GM19468 (cell line): ENCODE results near the gene RTBDN.
"Not testable (repeated sequence)": the region's sequence is repeated elsewhere in the genome, so short reads cannot be mapped to it uniquely, and the experiment has no call there.

ENCODE experiments used
- ATAC-seq: cut with Tn5 transposase; IDR thresholded peaks from one replicate; pipeline ENCODE4 v1.9.1; 2021; ENCODE audit warnings: mild to moderate bottlenecking, moderate library complexity, moderate number of reproducible peaks; ENCODE audit not compliant: unreplicated experiment; ENCODE audit errors: extremely low read depth

The RTBDN gene

DNA sequence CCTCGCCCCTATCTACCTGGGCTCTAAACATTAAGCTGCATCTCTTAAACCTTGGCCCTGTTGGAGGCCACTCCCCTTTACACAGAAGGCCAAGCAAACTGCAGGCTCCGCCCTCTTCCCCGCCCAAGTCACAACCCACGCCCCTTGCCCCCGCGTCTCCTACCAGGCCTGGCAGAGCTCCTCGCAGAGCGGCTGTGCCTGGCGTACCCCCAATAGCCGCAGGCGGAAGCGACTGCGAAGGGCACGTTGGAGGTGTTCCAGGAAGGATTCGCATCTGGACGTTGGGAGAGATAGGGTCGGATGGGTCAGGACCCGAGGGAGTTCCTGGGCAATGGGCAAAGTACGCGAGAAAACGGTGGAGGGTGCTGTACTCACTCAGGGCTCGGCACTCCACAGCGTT is 5.9 kb downstream of the RTBDN start:
- no peak for ATAC-seq

DNA sequence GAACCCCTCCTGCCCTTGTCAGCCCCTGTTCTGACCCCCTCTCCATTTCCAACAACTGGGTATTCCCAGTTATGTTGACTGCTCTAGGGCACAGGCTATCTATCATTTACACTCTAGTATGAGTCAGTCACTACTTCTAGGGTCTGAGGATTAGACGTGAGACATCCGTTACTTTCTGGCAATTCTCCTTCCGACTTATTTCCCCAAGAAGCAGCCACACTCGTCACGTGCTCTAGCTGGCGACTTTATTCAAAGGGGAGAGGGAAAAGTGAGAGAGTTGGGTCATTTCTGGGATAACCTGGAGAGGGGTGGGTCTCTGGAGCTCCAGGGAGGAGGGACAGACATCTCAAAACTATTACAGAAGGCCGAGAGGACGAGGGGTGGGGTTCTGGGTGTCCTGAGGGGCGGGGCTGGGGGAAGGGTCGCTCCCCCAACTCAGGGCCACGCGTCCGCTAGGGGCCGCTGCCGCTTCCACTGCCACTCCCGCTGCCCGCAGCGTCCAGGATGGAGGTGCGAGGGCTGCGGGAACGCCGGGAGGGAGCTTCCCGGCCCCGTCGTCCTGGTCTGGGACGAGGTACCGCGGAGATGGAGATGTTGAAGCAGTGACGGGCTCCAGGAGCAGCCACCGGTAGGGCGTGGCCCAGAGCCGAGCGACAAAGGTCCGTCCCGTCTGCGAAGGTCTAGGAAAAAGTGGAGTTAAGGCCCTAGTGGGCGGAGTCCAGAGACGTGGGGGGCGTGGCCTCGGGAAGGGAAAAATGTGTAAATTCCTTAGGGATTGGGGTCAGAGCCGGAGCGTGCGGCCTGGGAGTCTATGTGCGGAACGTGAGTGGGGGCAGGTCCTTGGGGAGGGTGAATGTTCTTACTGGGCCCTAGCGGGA is 8.9 kb downstream of the RTBDN start:
- ATAC-seq, result no peak

DNA sequence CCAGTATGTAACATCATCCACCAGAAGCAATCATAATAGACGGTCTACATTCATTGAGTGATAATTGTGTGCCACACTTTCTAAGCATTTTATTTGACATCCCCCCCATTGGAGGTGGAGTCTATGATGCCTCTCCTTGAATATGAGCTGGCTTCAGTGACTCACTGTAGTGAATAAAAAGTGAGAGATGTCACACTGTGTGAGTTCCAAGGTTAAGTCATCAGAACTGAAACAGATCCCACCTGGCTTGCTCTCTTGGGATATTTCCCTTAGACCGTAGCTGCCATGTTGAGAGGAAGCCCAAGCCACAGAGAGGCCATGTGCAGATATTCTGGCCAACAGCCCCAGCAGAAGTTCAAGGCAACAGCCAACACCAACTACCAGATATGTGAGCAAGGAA is 12.6 kb downstream of the RTBDN start:
- no peak for ATAC-seq

DNA sequence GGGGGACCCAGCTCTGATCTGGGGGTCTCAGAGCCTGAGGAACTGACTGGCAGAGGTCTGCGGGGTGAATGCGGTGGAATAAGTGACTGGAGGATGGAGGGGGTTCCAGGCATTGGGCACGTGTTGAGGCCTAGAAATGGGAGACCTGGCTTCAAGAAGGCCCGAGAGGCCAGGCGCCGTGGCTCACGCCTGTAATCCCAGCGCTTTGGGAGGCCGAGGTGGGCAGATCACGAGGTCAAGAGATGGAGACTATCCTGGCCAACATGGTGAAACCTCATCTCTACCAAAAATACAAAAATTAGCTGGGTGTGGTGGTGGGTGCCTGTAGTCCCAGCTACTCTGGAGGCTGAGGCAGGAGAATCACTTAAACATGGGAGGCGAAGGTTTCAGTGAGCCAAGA is 16.6 kb downstream of the RTBDN start:
- ATAC-seq, result not testable (repeated sequence)

DNA sequence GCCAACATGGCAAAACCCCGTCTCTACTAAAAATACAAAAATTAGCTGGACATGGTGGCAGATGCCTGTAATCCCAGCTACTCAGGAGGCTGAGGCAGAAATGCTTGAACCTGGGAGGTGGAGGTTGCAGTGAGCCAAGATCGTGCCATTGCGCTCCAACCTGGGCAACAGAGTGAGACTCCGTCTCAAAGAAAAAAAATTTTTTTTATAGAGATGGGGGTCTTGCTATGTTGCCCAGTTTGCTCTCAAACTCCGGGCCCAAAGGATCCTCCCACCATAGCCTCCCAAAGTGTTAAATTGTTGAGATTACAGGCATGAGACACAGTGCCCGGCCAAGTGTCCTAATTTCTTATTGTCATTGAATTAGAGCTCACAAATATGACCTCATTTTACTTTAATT is 17.2 kb downstream of the RTBDN start:
- not testable (repeated sequence) for ATAC-seq

DNA sequence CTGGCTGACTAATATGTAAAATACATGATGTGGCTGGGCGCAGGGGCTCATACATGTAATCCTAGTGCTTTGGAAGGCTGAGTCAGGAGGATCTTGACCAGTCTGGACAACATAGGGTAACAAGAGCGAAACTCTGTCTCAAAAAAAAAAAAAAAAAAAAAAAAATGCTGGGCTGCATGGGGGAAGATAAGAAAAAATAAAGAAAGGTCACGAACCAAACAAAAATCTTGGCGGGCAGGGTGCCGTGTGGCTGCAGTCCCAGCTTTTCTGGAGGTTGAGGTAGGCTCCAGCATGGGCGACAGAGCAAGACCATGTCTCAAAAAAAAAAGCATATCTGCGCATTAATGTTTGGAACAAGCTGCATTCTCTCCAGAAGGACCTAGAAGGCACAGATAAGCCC is 19.3 kb downstream of the RTBDN start:
- no peak for ATAC-seq

DNA sequence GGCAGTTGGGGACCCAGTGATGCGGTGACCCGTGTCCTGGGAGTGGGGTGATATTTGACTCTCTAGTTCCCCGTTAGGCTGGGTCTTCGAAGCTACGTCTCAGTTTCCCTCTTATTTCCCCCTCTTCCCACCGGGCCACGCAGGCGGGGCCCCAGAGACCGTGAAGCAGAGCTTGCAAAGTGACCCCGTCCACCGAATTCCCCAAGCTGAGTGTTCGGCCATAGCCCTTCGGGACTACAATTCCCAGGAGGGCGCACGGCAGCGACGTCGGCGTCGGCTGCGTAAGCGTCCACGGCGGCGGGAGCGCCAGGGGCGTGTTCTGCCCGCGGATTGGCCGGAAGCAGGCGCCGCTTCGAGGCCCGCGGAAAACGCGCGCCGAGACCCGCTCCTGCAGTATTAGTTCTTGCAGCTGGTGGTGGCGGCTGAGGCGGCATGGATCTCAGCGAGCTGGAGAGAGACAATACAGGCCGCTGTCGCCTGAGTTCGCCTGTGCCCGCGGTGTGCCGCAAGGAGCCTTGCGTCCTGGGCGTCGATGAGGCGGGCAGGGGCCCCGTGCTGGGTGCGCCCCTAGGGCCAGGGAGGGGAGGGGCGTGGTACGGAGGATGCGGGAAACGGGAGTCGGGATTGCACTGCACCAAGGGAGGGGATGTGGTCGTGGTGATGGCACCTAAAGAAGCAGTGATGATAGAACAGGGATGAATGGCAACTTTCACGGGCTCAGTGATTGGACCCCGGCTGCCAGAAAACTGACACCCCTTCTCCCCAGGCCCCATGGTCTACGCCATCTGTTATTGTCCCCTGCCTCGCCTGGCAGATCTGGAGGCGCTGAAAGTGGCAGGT is 27.9 kb downstream of the RTBDN start, which contains the start of gene RNASEH2A:
RNASEH2A (plus strand) TSS at position 343 of the 840 bp plus-strand sequence; CDS start at position 433, 90 bp downstream.
- ATAC-seq, result no peak

DNA sequence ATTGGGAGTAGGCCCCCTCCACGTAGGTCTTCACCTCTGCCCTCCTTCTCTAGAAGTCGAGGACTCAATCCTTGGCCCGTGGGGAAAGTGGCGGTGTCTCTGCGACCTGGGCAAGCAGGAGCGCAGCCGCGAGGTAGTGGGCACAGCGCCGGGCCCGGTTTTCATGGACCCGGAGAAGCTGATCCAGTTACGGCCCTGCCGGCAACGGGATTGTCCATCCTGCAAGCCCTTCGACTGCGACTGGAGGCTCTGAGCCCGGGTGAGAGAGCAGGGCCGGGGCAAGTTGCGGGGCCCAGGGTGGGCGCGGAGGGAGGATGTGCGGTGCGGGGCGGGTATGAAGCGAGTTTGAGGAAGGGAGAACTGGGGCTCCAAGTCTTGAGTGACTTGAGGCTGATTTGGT is 30.3 kb downstream of the RTBDN start:
- no peak for ATAC-seq

DNA sequence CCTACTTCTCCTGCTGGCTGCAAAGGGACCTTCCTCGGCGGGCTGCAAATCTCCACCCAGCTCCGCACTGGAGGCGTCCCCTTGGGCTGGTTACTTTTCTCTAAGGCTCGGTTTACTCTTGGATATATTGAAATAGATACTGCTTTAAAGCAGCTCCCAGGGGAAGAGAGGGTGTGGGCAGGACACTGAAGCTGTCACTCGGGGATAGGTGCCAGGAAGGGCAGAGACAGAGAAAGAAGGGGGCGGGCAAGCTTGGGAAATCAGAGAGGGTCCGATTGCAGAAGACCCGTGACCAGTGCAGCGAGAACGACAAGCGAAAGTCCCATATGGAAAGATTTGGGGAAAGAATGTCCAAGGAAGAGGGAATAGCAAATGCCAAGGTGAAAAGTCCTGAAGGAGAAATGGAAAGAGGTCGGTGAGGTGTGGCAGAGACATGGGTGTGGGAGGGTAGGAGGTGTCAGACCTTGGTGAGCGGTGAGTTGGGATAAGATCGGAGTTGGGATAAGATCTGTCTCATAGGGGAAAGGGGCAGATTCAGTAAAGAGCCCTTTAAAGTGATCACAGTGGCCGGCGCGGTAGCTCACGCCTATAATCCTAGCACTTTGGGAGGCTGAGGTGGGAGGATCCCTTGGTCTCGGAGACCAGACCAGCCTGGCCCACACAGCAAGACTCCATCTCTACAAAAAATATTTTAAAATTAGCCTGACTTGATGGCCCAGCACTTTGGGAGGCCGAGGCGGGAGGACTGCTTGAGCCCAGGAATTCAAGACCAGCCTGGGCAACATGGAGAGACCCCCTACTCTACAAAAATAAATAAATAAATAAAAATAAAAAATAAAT is 31.9 kb downstream of the RTBDN start:
- ATAC-seq, result no peak

DNA sequence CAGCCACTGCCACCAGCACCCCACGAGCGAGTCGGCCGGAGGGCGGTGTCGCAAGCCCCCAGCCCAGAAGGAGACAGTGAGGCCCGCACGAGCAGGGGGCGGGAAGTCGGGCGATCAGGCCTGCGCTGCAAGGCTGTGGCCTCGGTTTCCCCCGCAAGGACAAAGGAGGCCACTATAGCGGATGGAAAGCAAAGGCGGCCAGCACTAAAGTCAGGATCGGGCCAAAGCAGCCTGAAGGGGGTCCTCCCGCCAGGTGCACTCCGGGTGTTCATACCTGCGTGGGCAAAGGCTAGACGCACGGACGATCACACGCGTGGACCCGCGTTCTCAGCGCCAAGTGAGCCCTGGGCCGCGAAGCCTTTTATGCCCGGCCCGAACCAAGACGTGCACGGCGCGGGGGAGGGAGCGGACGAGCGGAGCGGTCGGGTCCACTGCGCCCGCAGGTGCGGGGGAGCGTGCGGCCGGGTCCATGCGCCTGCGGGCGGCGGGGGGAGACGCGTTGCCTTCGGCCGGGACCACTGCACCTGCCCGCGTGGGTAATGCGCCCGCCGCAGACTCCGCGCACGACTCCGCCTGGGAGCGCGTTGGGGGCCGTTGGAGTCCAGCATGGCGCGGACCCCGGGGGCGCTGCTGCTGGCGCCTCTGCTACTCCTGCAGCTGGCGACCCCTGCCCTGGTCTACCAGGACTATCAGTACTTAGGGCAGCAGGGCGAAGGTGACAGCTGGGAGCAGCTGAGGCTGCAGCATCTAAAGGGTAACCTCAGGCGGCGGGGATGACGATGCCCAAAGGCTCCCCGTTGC is 32.7 kb downstream of the RTBDN start, which contains the start of the genes PRDX2 and THSD8:
PRDX2 (minus strand) TSS at position 335 of the 801 bp plus-strand sequence. CDS start 539 bp downstream, outside the sequence.
THSD8 (plus strand) TSS at position 604 of the 801 bp plus-strand sequence; CDS start at position 607, 3 bp downstream.
- ATAC-seq, result no peak

DNA sequence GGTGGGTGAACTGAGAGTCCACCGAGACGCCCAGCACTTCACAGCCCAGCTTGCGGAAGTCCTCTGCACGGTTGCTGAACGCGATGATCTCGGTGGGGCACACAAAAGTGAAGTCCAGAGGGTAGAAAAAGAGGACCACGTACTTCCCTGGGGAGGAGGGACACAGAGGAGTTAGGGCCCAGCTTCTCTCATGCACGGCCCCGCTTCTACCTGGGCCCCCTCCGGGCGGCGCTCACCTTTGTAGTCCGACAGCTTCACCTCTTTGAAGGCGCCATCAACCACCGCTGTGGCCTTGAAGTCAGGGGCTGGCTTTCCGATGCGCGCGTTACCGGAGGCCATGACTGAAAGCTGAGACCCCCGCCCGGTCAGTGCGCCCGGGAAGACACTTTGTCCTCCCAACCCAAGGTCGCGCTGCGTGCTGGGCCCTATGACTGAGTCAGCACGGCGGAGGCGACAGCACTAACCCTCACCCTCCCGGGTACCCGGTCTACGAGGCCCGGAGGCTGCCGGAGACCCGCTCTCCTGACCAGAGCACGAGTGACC is 33.4 kb downstream of the RTBDN start:
- no peak for ATAC-seq

DNA sequence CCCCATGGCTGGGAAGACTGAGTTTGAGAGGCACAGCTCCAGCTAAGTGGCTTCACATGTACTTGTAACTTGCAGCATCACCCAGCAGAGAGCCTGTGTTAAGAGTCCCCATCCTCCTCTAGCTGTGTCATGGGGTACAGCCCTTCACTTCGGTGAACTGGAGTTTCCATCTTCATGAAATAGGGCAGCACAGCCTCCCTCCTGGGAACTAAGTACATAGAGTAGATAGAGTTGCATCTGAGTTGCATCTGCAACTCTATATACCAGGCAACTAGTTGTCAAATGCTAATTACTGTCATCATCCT is 34.0 kb downstream of the RTBDN start:
- no peak for ATAC-seq

DNA sequence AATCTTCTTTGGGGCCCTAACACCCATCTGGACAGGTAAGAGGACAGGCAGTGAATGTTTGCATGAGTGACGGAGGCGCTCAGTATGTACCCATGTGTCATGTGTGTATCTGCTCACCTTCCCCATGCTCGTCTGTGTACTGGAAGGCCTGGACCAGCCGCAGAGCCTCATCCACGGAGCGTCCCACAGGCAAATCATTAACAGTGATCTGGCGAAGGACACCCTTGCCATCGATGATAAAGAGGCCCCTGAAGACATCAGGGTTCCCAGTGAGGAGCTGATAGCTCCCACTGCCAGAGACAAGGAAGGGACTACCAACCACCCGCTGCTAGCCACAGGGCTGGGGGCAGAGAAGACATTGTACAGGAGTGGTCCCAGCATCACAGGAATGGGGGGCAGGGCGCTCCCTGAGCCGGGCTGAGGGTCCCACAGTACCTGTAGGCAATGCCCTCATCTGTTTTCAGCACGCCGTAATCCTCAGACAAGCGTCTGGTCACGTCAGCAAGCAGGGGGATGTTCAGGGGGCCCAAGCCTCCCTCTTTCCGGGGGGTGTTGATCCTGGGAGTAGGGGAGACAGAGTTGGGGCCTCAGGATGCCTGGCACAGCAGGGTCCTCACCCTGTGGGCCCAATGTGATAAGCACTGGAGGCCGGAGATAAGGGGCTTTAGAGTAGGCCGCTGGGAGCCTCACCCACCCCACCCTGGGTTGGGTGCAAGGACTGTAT is 34.5 kb downstream of the RTBDN start:
- no peak for ATAC-seq

DNA sequence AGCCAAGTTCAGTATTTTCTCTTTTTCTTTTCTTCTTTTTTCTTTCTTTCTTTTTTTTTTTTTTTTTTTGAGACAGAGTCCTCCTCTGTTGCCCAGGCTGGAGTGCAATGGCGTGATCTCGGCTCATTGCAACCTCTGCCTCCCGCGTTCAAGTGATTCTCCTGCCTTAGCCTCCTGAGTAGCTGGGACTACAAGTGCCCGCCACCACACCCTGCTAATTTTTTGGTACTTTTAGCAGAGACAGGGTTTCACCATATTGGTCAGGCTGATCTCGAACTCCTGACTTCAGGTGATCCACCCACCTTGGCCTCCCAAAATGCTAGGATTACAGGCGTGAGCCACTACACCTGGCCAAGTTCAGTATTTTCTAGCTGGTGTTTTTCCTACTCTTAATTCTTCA is 36.8 kb downstream of the RTBDN start:
- not testable (repeated sequence) for ATAC-seq

DNA sequence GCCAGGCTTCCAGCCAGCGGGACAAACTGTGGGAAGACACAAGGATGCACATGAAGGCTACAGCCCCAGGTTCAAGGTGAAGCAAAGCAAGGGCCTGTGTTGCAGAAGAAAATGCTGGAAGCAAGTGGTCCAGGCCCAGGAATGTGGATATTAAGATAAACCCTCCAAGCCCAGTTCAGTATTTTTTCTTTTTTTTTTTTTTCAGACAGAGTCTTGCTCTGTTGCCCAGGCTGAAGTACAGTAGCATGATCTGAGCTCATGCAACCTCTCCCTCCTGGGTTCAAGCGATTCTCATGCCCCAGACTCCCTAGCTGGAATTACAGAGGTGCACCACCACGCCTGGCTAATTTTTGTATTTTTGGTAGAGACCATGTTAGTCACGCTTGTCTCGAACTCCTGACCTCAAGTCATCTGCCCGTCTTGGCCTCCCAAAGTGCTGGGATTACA is 37.2 kb downstream of the RTBDN start:
- ATAC-seq, result no peak

DNA sequence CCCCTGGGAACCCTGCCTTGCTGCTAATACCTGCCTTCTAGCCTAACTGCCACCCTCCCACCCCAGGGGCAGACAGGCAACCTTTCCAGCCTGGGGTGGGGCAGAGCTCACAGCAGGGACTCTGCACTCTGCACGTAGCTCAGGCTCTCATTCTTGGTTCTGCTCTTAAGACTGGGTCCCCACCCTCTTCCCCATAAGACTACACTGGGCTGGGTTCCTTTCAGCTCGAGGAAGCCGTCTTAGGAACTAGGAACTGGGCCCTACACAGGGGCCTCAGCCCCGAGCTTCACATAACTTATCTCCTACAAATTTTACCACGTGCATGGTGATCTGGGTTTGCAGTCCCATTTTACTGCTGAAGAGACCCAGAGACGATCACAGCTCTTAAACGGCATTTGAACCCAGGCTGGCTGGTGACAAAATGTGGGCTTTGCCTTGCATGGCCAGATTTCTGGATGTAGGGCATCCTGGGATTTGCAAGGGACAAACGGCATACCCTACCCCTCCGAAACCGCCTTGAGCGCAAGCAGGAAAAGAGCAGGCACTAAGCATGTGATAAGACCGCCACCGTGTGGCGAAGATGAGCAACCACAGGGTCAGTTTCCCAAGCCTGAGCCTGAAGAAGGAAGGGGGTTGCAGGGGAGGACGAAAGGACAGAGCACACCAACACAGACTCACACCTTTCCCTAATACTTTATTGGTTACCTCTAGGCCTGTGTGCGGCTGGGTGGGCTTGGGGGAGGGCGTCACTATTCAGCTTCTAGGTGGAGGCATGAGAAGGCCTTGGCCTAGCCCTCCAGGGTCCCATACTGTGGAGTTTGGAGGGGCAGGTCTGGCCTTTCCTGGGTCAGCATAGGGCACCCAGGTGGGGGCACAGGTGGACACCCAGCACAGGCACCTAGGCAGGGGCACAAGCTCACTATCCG is 38.0 kb downstream of the RTBDN start:
- ATAC-seq, result no peak

DNA sequence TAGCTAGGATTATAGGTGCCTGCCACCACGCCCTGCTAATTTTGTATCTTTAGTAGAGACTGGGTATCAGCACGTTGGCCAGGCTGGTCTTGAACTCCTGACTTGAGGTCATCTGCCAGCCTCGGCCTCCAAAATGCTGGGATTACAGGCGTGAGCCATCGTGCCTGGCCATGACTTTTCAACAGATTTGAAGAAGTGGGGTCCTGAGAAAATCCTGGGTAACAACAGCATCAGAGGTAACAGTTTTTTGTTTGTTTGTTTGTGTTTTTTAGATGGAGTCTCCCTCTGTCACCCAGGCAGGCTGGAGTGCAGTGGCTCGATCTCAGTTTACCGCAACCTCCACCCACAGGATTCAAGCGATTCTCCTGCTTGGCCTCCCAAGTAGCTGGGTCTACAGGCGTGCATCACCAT is 39.4 kb downstream of the RTBDN start:
- ATAC-seq, result no peak
